Spleen (tissue), 7 donors: Measurements from ENCODE around the gene TANC1.

Experiments
- CTCF ChIP-seq, 11 experiments: fragments of 200-600 bp in 7 of 11; fragments of 450-650 bp in 4 of 11; sonication (generic) in 4 of 11; IDR thresholded peaks in 8 of 11; conservative IDR thresholded peaks in 3 of 11; 1 replicate in 7 of 11; 2 replicates in 4 of 11; pipeline versions ENCODE4 v1.4.0 to v1.8.0; 2016 to 2021; ENCODE audit warnings: antibody characterized with exemption in 11 of 11, inconsistent platforms in 4 of 11, mild to moderate bottlenecking in 1 of 11
- POLR2A ChIP-seq, 3 donors: fragments of 450-650 bp; IDR thresholded peaks; one replicate each; pipeline ENCODE4 v1.5.1; 2017; ENCODE audit warnings: antibody characterized with exemption in 3 of 3, mild to moderate bottlenecking in 1 of 3
- donor health status: DM: no; HTN: no; CAD: no; lungs with moderate emphysema.
- donor health status: DM: no; HTN: no; CAD: no.
- donor health status: DM: no; HTN: no; CAD: no.

GRCh38 chr2:159050426-159050825, 82.0 kb downstream of the TANC1 start:
- TF ChIP-seq CTCF (IDR thresholded peaks at IDR 0.05 in 8 of 11, conservative IDR thresholded peaks at IDR 0.05 in 3 of 11) = no peak
- no peak for TF ChIP-seq POLR2A (IDR thresholded peaks at IDR 0.05)
